ENCODE data around the gene VPS50.

DNA sequence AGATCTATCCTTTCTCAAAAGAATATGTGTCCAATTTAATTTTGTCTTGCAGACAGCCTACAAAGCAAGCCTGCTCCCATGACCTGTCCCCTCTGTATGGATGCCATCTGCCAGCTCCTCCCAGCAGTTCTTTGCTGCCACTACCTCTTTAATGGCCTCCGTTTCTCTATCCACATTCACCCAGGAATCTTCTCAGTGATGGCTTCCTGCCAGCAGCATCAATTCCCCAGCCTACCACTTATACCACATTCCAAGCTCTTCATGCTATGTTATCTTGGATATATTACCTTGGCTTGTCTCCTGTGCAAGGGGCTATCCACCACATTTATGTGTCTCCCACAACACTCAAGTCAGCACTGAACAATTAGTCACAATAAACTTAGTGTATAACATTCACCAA is 133.2 kb downstream of the VPS50 start:
- TF ChIP-seq GATA3 (IDR thresholded peaks at IDR 0.05; ENCODE audit: low read depth, low read length) (no peak), GATA2 (IDR thresholded peaks at IDR 0.05; ENCODE audit: low read depth, low read length) (no peak)

All from SH-SY5Y (cell line).